HG02938 (cell line): ENCODE measurements around the gene TK1.
"Not testable (repeated sequence)": the region's sequence is repeated elsewhere in the genome, so short reads cannot be mapped to it uniquely, and the experiment has no call there.

Experiments used
- ATAC-seq: cut with Tn5 transposase; IDR thresholded peaks from one replicate; pipeline ENCODE4 v1.9.1; 2021; ENCODE audit warnings: mild to moderate bottlenecking, moderate library complexity; ENCODE audit not compliant: unreplicated experiment

Gene TK1, protein sequence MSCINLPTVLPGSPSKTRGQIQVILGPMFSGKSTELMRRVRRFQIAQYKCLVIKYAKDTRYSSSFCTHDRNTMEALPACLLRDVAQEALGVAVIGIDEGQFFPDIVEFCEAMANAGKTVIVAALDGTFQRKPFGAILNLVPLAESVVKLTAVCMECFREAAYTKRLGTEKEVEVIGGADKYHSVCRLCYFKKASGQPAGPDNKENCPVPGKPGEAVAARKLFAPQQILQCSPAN

GRCh38 chr17:78186692-78187595, at the start of gene TK1, which contains the start of gene AFMID:
Gene TK1, minus strand, starts transcription at chr17:78187052. Its CDS starts 58 bp downstream, at chr17:78186994.
Gene AFMID, plus strand, starts transcription at chr17:78187362. Its CDS starts 9 bp downstream, at chr17:78187371.
- peak; percentile 84 for ATAC-seq

DNA sequence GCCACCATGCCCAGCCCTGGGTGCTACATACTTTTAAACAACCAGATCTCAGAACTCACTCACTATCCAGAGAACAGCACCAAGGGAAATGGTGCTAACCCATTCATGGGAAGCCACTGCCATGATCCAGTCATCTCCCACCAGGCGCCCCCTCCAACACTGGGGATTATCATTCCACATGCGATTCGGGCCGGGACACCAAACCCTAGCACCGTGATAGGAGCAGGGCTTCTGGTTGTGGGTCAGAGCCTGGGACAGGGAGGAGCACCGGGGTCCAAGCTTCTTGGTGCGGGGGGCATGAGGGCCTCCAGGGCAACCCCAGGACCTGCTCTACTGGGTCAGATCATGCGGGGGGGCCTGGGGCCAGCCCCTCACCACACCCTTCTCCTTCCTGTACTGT, 49.0 kb upstream of the TK1 start:
- ATAC-seq: no peak

- ATAC-seq: not testable (repeated sequence)
Measured at GRCh38 chr17:78235022-78235421, 48.2 kb upstream of the TK1 start.

- no peak for ATAC-seq
Measured at GRCh38 chr17:78234261-78234865, 47.5 kb upstream of the TK1 start.

GRCh38 chr17:78233678-78234077, 46.8 kb upstream of the TK1 start:
- ATAC-seq: no peak

GRCh38 chr17:78232859-78233173, 46.0 kb upstream of the TK1 start:
- no peak for ATAC-seq

GRCh38 chr17:78231991-78232858, 45.4 kb upstream of the TK1 start:
- ATAC-seq: no peak

DNA sequence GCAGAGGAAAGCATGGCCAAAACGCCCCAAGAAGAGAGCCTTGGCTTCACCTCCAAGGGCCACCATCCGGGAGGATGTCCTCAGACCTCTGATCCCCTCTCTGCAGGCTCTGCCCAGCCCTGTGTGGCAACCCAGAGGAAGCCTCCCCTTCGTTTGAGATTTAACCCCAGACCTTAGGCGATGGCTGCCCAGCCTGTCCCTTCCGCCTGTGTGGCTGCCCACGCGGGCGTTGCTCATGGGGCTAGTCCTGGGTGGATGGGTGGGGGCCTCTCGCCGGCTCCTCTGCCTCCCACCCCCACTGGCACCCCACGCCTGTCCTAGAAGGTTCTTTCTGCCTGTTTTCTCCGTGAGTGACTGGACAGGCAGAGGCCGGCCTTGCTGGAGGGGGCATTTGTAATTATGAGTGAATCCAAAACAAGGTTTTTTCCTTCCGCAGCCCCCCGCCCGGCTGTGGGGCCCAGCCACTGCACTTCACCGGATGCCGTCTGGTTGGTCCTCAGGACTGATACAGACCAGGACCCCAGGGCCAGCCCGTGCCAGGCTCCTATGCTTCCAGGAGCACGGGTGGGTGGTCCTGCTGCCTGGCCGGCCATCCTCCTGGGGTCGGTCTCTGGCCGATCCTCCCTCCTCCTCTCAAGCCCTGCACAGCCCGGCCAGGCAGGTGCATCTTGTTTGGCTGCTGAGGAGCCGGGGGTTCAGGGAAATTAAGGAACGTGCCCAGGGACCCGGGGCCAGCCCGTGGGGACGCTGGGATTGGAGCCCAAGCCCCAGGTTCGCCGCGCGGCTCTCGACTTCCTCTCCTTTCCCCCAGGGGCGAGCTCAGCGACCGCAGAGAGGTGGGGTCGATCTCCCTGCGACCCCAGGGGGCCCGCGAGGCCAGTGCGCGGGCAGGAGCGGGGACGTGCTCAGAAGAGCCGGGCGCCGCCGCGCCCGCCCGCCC, 44.4 kb upstream of the TK1 start, which contains the start of gene TMEM235:
TSS of gene TMEM235 (plus strand) at position 636 of the 940 bp plus-strand sequence. CDS start 393 bp downstream, outside the sequence.
- ATAC-seq: no peak

GRCh38 chr17:78230252-78230962, 43.6 kb upstream of the TK1 start:
- ATAC-seq: no peak

- ATAC-seq: no peak
Measured at GRCh38 chr17:78228176-78228575, 41.3 kb upstream of the TK1 start.

DNA sequence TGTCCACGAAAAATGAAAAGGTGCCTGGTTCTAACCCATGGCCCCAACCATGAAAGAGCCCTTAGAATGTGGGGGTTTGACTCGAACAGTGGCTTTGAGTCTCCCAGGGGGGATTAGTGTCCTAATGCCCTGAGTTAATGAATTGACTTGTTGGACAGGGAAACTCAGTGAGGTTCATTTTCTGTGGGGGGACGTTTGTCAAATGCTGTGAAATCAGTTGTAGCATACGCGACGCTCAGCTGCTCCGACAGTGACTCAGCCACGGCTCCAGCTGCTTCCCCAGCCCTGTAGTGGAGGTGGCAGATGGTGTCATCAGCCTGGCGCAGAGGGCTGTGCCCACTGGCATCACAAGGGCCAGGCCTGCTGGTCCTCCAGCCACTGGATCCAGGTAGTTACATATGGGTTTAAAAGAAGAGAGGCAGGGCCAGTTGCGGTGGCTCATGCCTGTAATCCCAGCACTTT, 40.6 kb upstream of the TK1 start:
- no peak for ATAC-seq

DNA sequence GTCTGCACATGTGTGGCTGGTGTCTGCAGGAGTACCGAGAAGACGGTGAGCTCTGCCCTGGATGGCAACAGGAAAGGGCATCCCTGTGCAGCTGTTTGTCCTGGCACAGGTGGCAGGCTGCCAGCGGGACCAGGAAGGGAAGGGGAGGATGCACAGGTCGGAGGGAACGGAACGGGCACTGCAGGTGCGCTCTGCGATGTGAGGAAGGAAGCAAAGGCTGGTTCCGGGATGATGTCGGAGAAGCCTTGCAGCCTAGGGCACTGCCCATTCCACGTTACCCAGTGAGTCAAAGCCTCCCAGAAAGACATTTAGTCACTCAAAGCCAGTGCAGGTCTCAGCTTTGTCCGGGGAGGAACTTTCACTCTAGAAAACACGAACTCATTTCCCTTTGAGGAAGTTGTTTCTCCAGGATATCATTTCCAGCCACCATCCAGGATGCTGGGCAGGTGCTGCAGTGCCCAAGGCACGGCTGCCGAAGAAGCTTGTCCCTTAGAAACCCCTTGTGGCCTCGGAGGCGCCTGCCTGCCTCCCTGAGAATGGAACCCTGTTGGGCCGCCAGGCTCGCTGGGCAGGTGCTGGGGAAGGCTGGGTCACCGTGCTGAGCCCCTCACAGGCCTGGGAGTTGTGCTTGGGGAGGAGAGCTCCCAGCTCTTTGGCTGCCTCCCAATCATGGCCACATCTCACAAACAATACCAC, 40.1 kb upstream of the TK1 start:
- ATAC-seq: no peak

GRCh38 chr17:78226055-78226758, 39.4 kb upstream of the TK1 start:
- ATAC-seq: no peak

- ATAC-seq: no peak
Measured at GRCh38 chr17:78225088-78225865, 38.4 kb upstream of the TK1 start.

- ATAC-seq: no peak
Measured at GRCh38 chr17:78224231-78225087, 37.6 kb upstream of the TK1 start.

- no peak for ATAC-seq
Measured at GRCh38 chr17:78223765-78224164, 36.9 kb upstream of the TK1 start.
